NCI-H2171 (cell line): ENCODE measurements around the gene MAP1S.
A peak's percentile ranks its signal among the peaks of the same experiment; 100 is the strongest.

ENCODE experiments used
- DNase-seq: peaks from one replicate; lab custom pipeline; 2025; lab: John Stamatoyannopoulos, UW

Gene MAP1S, protein sequence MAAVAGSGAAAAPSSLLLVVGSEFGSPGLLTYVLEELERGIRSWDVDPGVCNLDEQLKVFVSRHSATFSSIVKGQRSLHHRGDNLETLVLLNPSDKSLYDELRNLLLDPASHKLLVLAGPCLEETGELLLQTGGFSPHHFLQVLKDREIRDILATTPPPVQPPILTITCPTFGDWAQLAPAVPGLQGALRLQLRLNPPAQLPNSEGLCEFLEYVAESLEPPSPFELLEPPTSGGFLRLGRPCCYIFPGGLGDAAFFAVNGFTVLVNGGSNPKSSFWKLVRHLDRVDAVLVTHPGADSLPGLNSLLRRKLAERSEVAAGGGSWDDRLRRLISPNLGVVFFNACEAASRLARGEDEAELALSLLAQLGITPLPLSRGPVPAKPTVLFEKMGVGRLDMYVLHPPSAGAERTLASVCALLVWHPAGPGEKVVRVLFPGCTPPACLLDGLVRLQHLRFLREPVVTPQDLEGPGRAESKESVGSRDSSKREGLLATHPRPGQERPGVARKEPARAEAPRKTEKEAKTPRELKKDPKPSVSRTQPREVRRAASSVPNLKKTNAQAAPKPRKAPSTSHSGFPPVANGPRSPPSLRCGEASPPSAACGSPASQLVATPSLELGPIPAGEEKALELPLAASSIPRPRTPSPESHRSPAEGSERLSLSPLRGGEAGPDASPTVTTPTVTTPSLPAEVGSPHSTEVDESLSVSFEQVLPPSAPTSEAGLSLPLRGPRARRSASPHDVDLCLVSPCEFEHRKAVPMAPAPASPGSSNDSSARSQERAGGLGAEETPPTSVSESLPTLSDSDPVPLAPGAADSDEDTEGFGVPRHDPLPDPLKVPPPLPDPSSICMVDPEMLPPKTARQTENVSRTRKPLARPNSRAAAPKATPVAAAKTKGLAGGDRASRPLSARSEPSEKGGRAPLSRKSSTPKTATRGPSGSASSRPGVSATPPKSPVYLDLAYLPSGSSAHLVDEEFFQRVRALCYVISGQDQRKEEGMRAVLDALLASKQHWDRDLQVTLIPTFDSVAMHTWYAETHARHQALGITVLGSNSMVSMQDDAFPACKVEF

DNA sequence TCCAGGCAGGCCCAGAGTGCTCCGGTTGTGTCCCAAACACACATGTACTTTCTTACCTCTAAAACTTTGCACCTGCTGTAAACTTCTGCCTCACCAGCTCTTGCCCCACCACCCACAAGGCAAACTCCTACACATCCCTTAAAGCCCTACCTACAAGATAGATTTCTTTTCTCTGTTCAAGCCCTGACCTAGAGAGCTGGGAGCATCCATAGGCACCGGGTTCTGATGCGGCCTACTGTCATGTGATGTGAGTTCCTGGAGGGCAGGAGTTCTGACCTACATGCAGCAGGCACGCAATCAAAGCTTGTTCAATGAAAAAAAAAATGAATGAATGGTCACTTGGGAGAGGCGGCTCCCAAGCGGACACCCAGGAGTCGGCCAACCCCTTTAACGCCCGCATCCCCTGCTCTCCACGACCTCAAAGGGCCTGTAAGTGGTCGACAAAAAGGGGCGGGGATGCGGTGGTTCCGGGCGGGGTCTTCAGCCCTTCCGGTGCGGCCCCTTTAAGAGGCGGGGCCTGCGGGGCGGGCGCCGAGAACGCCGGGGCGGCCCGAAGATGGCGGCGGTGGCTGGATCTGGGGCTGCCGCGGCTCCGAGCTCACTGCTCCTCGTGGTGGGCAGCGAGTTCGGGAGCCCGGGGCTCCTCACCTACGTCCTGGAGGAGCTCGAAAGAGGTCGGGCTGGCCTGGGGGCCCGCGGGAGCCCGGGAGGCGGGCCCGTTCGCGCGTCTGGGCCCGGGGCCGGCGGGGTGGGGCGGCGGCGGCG is at the start of gene MAP1S:
TSS of gene MAP1S (plus strand) at position 534 of the 765 bp plus-strand sequence. CDS start at position 557, 23 bp downstream.
- DNase-seq = peak; percentile 64

DNA sequence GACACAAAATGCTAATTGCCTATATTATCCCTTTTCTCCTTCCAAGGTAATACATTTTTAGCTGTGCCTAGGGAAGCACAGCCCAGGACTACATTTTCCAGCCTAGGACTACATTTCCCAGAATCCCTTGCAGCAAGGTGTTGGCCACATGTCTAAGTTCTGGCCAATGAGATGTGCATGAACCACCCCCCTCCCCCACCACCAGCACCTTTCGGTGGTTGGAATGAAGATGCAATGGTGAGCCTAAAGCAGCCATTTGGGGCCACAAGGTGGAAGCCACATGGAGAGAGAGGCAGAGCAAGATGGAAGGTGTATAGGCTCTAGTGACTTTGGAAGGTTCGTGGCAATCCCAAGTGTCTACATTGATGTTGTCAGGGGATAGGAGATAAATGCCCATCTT is 47.4 kb upstream of the MAP1S start:
- no peak for DNase-seq

DNA sequence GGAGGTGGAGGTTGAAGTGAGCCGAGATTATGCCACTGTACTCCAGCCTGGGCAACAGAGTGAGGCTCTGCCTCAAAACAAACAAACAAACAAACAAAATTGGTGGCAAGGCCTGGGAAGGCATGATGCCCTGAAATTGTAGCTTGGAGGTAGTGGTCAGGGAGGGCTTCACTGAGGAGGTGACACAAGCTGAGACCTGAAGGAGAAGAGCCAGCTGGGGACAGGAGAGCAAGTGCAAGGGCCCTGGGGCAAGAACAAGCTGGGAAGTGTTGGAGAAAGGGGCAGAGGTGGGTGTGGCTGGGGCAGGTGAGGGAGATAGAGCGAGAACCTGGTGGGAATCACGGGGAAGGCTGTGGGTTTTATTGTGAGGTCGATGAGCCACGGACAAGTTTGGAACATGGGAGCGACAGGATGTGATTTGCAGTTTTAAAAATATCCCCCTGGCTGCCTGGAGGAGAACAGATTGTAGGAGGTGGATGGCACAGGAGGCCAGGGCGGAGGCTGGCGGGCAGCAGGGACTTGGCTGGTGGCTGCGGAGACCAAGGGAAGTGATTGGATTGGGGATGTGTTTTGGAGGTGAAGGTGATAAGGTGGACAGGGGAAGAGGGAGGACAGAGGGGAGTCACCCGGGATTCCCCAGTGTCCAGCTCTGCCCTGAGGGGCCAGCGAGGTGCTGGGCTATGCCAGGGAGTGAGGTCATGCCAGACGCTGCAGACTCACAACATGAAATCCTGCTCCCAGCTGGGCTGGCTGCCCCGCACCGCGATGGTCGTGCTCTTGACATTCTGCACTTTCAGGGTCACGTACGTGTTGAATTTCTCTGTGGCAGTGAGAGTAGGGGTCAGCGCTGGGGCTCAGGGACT is 45.1 kb upstream of the MAP1S start:
- no peak for DNase-seq

DNA sequence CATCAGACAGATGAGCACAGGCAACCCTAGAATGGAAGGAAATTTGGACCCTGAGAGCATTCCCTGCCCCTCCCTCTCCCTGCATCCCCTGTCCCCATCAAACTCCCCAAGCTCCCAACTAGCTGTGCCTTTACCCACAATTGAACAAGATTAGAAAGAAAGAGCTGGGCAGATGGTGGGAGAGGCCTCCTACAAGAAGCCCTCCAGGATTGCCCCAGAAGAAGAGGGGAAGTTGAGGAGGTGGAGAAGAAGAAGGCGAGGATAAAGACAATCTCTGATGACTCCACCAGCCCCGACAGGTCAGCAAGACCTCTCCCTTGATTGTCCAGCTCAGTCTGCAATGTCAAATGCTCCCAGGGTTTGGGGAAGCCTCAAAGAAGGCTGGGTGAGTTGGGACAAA is 43.0 kb upstream of the MAP1S start:
- DNase-seq = no peak

DNA sequence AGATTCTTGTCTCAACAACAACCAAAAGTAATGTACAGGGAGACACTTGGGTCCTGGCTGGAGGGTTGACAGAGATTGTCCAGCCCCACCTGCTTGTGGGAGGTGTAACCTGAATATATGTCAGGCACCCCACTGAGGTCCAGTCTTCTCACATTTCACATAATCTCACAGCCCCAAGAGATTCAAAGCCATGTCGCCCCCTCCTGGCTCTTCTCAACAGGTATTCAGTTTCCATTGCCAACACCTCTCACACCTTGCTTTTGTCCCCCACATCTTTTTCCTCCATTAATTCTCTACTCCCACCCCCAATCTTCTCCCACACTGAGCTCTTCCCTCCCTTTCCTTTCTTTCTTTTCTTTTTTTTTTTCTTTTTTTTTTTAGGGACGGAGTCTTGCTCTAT is 42.3 kb upstream of the MAP1S start:
- DNase-seq = no peak

DNA sequence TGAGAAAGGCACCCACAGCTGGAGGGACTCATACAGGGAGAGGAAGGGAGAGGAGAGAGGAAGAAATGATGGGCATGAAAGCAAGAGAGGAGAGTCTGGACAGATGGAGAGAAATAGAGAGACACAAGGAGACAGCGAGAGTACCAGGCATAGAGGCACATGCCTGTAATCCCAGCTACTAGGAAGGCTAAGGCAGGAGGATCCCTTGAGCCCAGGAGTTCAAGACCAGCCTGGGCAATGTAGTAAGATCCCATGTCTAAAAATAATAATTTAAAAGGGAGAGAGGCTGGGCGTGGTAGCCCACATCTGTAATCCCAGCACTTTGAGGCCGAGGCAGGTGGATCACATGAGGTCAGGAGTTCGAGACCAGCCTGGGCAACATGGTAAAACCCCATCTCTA is 40.4 kb upstream of the MAP1S start:
- DNase-seq = no peak

DNA sequence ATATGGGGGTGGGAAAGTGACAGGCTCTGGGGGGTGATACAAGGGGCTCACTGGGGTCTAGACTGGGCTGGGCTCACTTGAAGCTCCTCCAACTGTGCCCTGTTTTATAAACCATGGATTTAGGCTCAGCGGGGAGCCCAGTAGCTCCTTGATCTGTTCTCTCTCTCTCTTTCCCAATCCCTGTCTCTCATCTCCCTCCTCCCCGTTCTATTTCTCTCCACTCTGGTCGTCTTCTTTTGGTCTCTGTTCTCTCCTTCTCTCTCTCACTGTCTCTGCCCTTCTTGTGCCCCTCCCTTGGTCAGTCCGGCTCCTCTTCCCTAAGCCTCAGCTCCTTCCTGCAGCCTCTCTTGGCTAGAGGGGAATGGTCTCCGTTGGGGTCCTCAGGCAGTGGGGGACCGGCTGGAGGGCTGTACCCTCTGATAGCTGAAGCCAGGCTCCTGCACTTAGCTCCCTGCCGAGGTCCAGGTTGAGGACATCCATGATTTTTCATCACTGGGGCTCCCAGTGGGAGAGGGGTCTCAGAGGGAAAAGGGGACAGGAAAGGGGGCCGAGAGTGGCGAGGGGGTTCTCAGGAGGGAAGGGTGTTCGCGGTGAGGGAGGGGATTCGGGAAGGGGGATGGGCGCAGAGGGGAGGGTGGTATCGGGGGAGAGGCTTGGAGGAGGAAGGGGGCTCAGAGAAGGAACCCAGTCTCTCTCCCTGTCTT is 39.6 kb upstream of the MAP1S start:
- DNase-seq = no peak

DNA sequence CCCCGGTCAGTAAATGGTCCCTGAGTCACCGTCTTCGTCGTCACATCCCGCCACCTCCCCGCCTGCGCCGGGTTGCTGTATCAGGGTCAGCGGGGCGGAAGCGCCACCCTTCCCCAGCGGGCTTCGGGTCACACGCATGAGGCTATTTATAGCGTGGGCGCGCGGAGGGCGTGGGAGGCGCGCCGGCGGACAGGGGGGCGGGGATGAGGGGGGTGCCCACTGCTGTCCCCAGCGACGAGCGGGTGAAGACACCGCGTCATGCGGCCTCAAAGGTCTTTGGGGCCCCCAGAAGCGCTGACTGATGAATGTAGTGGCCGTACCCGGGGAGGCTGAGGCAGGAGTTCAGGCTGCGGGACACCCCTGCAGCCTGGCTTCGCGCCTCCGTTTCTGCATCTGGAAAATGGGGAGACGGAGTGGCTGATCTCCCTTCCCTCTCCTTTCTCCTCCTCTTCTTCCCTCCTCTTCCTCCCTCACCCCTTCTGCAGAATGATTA is 39.0 kb upstream of the MAP1S start:
- DNase-seq = no peak

DNA sequence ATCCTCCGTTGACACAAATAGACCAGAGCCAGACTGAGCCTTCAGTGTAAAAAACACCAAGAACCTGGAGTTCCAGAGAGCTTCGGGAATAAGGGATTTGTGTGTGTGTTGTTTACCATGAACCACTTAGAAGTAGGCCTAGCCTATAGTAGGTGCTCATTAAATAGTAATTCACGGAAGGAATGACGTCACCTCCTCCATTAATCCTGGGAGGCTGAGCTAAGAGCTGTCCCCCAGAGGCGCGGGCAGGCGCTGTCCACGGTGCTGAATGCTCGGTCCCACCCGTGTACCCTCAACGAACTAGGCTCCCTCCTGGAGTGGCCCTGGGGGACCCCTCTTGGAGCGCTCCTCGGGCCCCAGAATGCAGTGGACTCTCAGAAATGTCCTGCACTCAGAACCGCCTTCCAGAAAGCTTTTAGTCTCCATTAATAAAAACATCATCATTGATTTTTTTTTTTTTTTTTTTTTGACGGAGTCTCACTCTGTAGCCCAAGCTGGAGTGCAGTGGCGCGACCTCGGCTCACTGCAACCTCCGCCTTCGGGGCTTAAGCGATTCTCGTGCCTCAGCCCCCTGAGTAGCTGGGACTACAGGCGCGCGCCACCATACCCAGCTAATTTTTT is 37.7 kb upstream of the MAP1S start:
- no peak for DNase-seq

DNA sequence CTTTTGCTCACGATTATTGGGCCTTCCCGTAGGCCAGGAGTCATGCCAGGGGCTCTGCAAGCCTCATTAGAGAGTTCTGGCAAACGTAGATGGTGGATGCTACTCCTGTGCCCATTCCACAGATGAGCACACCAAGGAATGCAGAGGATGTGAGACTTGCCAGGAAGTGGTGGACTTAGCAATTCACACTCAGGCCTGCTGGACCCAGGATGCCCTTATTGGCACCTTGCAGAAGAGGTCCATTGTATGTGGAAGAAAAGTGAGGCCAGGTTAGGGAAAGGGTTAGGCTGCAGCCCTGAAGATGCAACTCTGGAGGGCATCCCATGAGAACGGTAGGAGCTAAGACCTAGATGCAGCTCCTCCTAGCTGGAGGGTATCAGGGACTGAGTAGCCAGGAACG is 37.0 kb upstream of the MAP1S start:
- no peak for DNase-seq

DNA sequence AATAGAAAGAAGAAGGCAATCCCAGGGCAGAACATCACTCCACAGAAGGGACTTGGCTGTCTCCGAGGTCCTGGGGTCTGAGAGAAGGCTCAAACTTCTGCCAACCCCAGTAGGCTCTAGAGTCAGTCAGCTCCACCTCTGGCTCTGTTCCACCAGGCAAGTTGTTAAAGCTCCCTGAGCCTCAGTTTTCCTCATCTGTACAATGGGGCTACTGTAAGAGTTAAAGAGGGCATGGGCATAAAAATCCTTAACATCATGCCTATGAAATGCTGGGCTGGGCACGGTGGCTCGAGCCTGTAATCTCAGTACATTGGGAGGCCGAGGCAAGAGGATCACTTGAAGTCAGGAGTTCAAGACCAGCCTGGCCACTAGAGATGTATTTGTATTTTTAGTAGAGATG is 36.2 kb upstream of the MAP1S start:
- no peak for DNase-seq

DNA sequence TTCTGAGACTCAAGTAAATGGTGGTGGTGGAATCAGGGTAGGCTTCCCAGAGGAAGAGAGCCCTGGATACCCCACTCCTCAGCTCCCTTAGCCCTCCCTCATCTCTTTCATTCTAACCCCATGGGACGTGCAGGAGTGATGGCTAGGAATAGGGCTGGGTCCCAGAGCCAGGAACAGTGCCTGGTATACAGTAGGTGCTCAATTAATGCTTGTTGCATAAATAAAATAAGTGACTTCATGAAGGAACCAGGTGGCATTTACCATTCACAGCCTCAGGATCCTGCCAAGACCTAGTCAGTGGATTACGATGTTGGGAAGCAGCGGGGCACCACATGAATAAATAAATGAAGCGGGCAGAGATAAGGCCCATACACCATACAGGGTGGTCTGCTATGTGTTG is 35.0 kb upstream of the MAP1S start:
- no peak for DNase-seq

DNA sequence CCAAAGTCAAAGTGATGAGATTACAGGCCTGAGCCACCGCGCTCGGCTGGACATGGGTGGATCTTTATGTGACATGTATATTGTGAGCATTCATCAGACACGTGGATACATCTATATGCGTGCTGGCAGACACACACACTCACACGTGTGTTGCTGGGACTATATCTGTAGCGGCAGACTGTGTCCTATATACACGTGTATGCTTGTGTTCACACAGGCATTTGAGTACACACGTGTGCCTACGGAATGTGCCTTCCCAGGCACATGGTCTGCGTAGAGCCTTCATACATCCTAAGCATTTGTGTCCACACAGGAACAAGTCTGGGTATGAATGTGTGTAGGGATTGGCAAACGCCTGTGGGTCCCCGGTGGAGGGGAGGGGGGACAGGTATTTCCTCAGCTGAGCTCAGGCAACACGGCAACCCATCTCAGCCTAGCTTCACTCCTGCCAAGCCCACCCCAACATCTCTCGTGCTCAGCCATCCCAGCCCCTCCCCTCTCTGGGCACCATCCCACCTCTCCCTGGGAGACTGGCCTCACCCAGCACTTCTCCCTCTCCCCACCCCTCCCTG is 33.7 kb upstream of the MAP1S start:
- DNase-seq = no peak

DNA sequence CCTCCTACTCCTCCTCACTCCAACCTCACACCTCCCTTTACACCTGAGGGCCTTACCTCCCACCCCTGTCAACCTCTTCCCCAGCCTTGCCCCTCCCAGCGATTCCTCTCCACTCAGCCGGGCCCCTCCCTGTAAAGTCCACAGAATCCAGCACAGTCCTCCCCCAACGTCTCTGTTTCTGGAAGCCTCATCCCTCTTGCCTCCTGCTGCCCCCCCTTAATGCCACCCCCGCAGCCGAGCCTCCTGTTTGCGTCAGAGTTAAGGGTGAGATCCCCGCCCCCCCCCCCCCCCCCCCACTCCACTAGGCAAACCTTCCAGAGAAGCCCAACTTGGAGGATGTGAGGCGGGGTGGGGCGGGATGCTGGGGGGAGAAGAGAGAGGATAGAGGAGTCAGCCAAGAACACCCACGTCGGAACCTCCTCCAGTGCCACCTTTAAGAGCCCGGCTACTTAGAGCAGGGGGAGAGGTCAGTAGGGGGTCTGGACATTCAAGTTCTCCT is 33.2 kb upstream of the MAP1S start:
- no peak for DNase-seq

DNA sequence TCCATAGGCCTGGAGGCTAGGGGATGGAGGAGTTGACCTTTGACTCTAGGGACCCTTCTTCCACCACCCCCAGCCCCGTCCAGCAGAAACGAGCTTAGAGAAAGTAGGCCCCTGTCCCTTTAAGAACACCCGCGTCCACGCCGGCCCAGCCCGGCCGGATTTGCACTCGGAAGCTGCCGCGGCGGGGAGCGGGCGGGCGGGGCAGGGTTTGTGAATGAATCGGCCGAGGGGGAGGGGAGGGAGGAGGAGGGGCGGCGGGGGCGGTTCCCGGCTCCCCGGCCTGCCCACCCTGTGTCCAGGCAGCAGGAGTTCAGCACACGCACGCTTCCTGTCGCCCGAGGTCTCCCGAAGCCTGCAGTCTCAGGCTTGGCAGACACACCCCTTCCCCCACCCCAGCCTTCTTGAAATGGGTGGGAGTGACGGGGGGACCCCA is 32.7 kb upstream of the MAP1S start:
- no peak for DNase-seq

DNA sequence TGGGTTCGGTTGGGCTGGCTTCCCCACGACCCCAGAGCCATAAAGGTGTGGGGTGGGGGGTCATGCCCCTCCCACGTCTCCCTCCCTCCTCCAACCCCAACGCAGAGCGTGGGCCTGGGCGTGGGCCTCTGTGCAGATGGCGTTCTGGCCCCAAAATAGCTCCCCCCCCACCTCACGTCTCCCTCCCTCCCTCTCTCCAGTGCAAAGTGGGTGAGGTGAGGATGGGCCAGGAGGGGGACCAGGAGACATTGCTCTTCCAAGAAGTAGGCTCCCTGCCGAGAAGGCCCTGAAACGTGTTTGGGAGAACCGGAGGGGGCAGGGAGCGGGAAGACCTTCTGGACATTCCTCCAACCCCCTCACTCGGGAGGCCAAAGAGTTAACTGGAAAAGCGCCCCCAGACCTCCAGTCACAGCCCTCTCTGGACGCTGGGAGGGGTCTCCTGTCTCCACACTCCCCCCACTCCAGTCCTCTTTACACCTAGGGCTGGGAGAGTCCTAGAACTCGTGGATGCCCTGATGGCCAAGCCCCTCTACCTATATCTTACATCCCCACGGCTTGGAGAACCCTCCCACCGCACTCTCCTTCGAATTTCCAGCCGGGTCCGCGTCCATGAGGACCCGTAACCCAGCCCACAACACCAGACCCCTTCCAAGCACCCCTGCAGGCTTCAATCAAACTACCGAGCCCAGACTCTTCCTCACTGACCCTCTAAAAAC is 32.0 kb upstream of the MAP1S start:
- DNase-seq = peak; percentile 14

DNA sequence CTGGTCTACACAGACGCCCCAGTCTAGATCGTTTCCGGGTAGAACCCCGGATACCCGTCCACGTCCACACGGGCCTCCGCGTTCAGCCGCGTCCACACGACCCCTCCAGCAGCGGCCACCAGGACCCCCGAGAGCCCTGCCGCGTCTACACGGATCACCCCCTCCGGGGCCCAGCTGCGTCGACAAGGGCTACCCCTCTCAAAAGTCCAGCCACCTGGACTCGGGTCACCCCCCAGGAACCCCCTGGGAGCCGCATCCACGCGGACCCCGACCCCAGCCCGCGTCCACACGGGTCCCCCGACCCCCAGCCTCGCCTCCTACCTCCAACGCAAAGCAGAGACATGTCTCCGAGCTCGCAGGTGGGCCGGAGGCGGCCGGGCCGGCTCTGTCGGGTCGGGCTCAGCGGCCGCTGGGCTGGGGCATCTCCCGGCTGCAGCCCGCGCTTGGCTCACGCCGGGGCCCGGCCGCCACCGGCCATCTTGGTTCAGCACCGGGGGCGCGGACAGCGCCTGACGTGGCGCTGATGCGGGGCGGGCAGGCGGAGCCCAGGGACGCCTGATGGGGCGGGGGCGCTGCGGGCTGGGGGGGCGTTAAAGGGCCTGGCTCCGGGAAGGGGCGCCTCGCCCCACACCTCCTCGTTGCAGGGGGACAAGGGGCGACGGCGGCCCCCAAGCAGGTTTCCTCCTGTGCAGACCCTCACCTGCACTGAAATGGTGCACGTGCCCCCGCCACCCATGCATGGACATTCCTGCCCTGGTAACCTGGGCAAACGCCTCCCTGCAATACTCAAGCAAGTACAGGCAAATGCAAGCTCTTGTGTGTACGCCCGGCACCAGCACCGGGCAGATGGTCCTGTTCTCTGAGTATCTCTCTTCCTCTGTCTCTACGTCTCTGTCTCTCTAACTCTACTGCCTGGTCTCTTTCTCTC is 31.2 kb upstream of the MAP1S start, which contains the start of gene UNC13A:
TSS of gene UNC13A (minus strand) at position 498 of the 928 bp plus-strand sequence. CDS start at position 343, 155 bp downstream.
- DNase-seq = peak; percentile 40
